Activated T-helper 1 cell treated with anti-CD3 and anti-CD28 coated beads, Interleukin-12 subunit alpha, Interleukin-12 subunit beta, Interleukin-2, Interleukin-4 antibody, amounts not matched to agents 30 ng/mL and 10 ng/mL and 1 ng/mL, durations not matched to agents 14 hours and 24 hours and 36 hours (primary cell): ENCODE results near the gene CYP3A7. TPM values are rescaled to one million over a fixed set of nuclear protein-coding genes. Genes with fewer than 3 reads are reported as not detected.
"Not testable (repeated sequence)": the region's sequence is repeated elsewhere in the genome, so short reads cannot be mapped to it uniquely, and the experiment has no call there.

ENCODE experiments used
- DNase-seq: peaks from one replicate; pipeline ENCODE4 v3.0.0; 2021; ENCODE audit warnings: low spot score
- H3K27ac Mint-ChIP-seq: one replicate; pipeline ENCODE4 v1.8.0; 2021; ENCODE audit warnings: mild to moderate bottlenecking, mixed read lengths
- H3K27me3 Mint-ChIP-seq: one replicate; pipeline ENCODE4 v1.8.0; 2022; ENCODE audit warnings: mild to moderate bottlenecking, moderate library complexity, mixed read lengths; ENCODE audit not compliant: insufficient read depth
- H3K36me3 Mint-ChIP-seq: one replicate; pipeline ENCODE4 v1.8.0; 2021; ENCODE audit warnings: low read depth, mixed read lengths
- H3K4me1 Mint-ChIP-seq: one replicate; pipeline ENCODE4 v1.8.0; 2021; ENCODE audit warnings: low read depth, mixed read lengths
- H3K4me3 Mint-ChIP-seq: one replicate; pipeline ENCODE4 v1.8.0; 2021; ENCODE audit warnings: mild to moderate bottlenecking, moderate library complexity, mixed read lengths
- H3K9me3 Mint-ChIP-seq: one replicate; pipeline ENCODE4 v1.8.0; 2021; ENCODE audit warnings: mixed read lengths
- intact Hi-C: fragments of 100-400 bp; cut with micrococcal nuclease; formaldehyde crosslinking; loops from one replicate; pipeline ENCODE4 v1.15.1; 2024
- total RNA-seq: library from RNA; stranded (reverse); gene quantifications from 2 replicates; pipeline ENCODE4 v1.2.3, GENCODE V29; 2022

Gene CYP3A7
- total RNA-seq, 1 donor from 2014 or later: not detected

DNA sequence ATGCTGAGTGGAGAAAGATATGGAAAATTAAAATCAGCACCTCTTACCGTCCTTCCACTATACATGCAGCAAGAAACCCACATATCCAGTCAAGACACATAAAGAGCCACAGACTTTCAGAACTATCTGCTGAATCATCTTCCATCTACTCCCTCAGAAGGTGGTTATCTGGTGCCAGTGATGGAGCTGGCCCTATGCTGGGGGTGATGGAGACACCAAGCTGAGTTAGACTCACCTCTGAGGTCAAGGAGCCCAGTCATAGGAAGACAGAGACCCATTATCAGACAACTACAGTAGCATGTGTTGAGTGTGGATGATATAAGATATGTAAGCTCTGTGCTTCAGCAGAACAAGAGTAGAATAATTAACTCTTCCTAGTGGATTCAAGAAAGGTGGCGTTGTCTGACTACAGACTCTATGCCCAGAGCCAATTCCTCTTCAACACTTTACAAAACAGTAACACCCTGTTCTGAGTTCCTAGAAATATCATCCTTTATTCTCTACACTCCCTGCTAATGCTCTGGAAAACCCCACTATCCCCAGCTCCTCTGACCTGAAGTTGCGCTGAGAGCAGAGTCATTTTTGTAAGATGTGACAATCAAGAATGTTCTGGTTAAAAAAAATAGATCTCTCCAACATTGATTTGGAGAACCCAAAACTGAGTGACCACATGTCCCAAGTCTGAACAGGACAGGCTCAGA lies 69.5 kb downstream of the CYP3A7 start:
- intact Hi-C loops: no loop called here
- Mint-ChIP-seq H3K36me3 (peaks cover 11% of the 10 kb centered on the region), H3K9me3 (peaks cover 5% of the 10 kb centered on the region), H3K4me3 (no peak overlapping the region), H3K27me3 (no peaks in the 10 kb centered on the region), H3K27ac (no peak overlapping the region), H3K4me1 (peaks cover 9% of the 10 kb centered on the region)
- DNase-seq: no peak

DNA sequence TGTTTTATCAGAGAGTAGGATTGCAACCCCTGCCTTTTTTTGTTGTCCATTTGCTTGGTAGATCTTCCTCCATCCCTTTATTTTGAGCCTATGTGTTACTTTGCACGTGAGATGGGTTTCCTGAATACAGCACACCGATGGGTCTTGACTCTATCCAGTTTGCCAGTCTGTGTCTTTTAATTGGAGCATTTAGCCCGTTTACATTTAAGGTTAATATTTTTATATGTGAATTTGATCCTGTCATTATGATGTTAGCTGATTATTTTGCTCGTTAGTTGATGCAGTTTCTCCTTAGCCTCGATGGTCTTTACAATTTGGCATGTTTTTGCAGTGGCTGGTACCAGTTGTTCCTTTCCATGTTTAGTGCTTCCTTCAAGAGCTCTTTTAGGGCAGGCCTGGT lies 77.1 kb downstream of the CYP3A7 start:
- H3K27me3 Mint-ChIP-seq, H3K9me3 Mint-ChIP-seq, H3K27ac Mint-ChIP-seq, DNase-seq, H3K36me3 Mint-ChIP-seq, H3K4me3 Mint-ChIP-seq, H3K4me1 Mint-ChIP-seq, intact Hi-C loops: not testable (repeated sequence)

Other genes with a start within 250 kb of the CYP3A7 start
- 38.3 and 40.8 TPM in 2 replicates for gene ZNF394, start 234.9 kb downstream of the CYP3A7 start, total RNA-seq
- 8.0 and 8.1 TPM in 2 replicates for gene ZKSCAN5, start 230.5 kb downstream of the CYP3A7 start, total RNA-seq
- gene FAM200A, start 183.1 kb downstream of the CYP3A7 start, total RNA-seq: 4.7 and 5.2 TPM in 2 replicates
- 77.9 and 79.9 TPM in 2 replicates for gene ZNF655, start 176.6 kb downstream of the CYP3A7 start, total RNA-seq
- gene TMEM225B, start 136.9 kb downstream of the CYP3A7 start, total RNA-seq: 0.60 and 0.64 TPM in 2 replicates
- gene ZSCAN25, start 118.2 kb downstream of the CYP3A7 start, total RNA-seq: 31.5 and 32.9 TPM in 2 replicates
- not detected in 2 replicates for gene CYP3A5, start 55.2 kb downstream of the CYP3A7 start, total RNA-seq
- not detected in 2 replicates for gene CYP3A4, start 49.0 kb upstream of the CYP3A7 start, total RNA-seq
- gene CYP3A43, start 92.8 kb upstream of the CYP3A7 start, total RNA-seq: not detected in 2 replicates
- 0.20 and 0.31 TPM in 2 replicates for gene OR2AE1, start 141.8 kb upstream of the CYP3A7 start, total RNA-seq
- 22.1 and 24.1 TPM in 2 replicates for gene TRIM4, start 184.3 kb upstream of the CYP3A7 start, total RNA-seq
- gene GJC3, start 194.4 kb upstream of the CYP3A7 start, total RNA-seq: 0.18 and 0.24 TPM in 2 replicates
- not detected in 2 replicates for gene AZGP1, start 240.8 kb upstream of the CYP3A7 start, total RNA-seq